GM10266 (cell line): ENCODE results near the gene EBF4.

Experiments used
- DNase-seq: peaks from one replicate; pipeline ENCODE4 v3.0.0; 2012; ENCODE audit errors: extremely low spot score
- TF ChIP-seq, protein P1 (sequence below): IDR thresholded peaks from 2 replicates; pipeline ENCODE4 v1.5.1; 2012; ENCODE audit warnings: mild to moderate bottlenecking, low read depth; ENCODE audit not compliant: control insufficient read depth, insufficient read depth; ENCODE audit errors: missing control alignments

EBF4 gene, protein sequence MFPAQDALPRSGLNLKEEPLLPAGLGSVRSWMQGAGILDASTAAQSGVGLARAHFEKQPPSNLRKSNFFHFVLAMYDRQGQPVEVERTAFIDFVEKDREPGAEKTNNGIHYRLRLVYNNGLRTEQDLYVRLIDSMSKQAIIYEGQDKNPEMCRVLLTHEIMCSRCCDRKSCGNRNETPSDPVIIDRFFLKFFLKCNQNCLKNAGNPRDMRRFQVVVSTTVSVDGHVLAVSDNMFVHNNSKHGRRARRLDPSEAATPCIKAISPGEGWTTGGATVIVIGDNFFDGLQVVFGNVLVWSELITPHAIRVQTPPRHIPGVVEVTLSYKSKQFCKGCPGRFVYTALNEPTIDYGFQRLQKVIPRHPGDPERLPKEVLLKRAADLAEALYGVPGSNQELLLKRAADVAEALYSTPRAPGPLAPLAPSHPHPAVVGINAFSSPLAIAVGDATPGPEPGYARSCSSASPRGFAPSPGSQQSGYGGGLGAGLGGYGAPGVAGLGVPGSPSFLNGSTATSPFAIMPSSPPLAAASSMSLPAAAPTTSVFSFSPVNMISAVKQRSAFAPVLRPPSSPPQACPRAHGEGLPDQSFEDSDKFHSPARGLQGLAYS

DNA sequence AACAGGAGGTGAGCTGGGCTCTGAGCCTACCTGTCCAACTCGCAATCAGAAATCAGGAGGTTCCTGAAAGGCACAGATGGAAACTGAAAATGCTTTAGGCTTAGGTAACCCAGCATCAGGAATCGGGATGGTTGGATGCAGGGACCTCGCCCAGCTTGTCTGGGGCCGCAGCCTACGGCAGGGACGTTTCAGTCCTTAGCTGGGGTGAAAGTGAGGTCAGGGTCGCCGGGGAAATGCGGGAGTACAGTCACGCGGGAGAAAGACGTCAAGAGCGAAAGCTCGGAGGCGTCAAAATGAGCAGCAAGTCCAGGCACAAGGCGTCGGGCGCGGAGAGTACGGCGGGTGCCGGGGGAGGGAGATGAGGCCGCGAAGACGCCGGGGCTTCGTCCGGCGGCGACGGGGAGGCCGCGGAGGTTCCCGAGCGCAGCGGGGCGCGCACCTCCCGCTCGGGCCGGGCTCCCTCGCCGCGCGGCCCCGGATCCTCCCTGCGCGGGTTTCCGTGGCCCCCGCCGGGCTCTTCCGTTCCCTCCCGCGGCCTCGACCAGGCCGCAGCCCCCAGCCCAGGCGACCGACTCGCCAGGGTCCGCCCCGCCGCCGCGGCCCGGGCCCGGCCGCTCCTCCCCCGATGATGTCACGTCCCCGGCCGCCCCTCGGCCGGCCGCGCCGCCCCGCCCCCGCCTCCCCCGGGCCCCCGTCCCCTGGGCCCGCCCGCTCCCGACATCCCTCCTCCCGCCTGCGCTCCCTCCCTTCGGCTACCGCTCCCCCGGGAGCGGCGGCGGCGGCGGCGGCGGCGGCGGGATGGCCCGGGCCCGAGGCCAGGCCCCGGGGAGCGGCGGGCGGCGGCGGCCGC is at the start of gene EBF4:
TSS of gene EBF4 (plus strand) at position 745 of the 850 bp plus-strand sequence. CDS start 866 bp downstream, outside the sequence.
- TF ChIP-seq, protein P1, sequence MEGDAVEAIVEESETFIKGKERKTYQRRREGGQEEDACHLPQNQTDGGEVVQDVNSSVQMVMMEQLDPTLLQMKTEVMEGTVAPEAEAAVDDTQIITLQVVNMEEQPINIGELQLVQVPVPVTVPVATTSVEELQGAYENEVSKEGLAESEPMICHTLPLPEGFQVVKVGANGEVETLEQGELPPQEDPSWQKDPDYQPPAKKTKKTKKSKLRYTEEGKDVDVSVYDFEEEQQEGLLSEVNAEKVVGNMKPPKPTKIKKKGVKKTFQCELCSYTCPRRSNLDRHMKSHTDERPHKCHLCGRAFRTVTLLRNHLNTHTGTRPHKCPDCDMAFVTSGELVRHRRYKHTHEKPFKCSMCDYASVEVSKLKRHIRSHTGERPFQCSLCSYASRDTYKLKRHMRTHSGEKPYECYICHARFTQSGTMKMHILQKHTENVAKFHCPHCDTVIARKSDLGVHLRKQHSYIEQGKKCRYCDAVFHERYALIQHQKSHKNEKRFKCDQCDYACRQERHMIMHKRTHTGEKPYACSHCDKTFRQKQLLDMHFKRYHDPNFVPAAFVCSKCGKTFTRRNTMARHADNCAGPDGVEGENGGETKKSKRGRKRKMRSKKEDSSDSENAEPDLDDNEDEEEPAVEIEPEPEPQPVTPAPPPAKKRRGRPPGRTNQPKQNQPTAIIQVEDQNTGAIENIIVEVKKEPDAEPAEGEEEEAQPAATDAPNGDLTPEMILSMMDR: no peak
- DNase-seq: peak; percentile 86

DNA sequence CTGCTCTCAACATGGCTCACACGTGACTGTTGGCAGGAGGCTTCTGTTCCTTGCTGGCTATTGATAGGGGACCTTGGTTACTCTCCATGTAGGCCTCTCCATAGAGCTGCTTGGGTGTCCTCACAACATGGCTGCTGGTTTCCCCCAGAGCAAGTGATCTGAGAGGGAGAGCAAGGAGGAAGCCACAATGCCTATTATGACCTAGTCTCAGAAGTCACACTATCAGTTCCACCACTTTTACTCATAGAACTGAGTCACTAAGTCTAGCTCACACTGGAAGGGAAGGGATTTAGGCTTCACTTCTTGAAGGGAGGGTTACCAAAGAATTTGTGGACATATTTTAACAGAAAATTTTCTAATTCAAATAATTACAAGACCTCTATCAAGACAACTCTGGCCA is 48.9 kb upstream of the EBF4 start:
- DNase-seq: no peak
- TF ChIP-seq, protein P1: no peak

DNA sequence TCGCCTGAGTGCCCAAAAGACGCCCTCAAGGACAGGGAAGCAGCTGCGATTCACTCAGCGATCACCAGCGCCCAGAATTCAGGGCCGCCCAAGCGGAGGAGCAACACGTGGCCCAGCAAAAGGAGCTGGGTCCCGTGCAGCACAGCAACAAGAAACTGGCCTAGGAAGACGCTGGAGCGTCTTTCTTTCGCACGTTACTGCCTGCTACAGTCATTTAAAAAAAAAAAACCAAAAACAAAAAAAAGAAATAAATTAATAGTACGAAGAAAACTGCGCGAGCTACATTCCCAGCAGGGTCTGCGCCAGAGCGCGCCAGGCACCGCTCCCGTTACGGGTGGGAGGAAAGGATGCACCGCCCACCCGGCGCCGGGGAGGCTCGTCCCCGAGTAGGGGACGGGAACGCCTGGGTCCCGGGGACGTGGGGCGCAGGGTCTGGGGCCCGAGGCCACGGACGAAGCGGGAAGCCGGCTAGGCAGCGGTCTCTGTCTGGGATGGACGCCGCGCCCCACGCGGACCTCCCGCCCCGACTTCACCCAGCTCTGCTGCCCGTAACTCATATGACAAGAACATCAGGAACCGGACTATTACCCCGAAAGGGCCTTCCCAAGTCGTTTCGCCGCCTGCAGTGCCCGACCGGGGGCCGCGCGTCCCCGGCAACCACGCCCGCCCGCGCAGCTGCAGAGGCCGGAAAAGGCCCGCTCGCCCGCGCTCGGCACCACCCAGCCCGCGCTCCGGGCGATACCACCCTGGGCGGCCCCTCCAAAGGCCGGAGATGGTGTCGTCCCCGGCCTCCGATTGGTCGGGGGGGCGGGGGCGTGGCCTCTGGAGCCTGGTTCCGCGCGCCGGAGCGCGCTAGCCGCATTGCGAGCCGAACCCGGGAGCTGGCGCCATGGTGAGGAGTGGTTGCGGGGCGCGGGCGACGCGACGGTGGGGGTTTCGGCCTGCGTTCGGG is 40.5 kb upstream of the EBF4 start, which contains the start of gene NOP56:
TSS of gene NOP56 (plus strand) at position 861 of the 952 bp plus-strand sequence. CDS start at position 890, 29 bp downstream.
- TF ChIP-seq, protein P1: no peak
- peak; percentile 96 for DNase-seq

DNA sequence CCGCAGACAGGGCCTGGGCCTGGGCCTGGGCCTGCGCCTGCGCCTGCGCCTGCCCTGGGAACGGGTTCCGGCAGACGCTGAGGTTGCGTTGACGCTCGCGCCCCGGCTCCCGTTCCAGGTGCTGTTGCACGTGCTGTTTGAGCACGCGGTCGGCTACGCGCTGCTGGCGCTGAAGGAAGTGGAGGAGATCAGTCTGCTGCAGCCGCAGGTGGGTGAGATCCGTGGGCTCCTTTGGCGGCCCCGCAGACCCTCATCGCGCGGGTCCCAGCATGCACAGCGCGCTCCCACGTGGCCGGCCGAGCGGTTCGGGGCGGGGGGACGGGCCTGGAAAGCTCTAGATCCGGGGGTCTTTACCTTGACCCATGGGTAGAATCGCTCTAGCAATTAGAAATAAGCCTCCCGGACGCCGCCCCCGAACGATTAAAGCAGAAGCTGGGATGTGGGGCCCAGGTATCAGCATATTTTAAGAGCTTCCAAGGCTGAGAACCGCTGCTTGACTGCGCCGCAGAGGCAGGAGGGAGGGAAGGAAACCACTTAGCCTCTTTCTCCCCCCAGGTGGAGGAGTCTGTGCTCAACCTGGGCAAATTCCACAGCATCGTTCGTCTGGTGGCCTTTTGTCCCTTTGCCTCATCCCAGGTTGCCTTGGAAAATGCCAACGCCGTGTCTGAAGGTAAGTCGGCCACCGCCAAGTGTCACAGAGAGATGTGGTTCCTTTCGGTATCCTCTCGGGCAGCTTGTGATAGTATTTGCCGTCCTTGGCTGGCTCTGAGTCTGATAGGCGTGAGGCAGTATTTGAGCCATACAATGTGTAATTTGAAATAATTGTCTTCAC is 39.6 kb upstream of the EBF4 start:
- DNase-seq: peak; percentile 51

DNA sequence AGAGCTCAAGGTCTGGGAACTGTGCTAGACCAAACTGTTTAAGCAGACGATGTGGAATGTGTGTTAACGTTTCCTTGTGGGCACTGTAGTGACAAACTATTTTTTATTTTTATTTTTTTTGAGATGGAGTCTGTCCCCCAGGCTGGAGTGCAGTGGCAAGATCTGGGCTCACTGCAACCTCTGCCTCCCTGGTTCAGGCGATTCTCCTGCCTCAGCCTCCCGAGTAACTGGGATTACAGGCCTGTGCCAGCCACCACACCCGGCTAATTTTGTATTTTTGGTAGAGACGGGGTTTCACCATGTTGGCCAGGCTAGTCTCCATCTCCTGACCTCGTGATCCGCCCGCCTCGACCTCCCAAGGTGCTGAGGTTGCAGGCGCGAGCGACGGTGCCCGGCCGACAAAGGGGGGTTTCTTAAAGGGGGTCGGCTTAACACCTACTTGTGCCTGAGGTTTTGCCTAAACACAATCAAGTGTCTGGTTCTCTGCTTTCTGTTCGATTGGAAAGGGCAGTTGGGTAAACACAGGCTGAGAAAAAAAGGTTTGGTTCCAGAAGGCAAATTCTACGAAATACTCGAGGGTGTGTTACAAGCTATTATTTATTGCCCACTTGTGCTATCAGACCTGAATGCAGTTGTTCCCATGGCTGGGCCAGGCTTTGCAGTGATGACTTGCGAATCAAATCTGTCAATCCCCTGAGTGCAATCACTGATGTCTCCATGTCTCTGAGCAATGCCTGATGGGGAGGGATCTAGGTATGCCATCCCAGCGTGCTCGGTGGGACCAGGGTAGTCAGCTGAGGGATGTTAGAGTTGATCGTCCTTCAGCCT is 38.8 kb upstream of the EBF4 start:
- TF ChIP-seq, protein P1: no peak
- DNase-seq: no peak

More for the DNA sequence above, 39.6 kb upstream of the EBF4 start:
- TF ChIP-seq, protein P1: no peak
